DMS 273 (cell line): Measurements from ENCODE around the gene ENO2.
"Not testable (repeated sequence)": the region's sequence is repeated elsewhere in the genome, so short reads cannot be mapped to it uniquely, and the experiment has no call there.

Experiments
- DNase-seq: peaks from one replicate; lab custom pipeline; 2025; ENCODE audit not compliant: unreplicated experiment; lab: John Stamatoyannopoulos, UW

The ENO2 gene

DNA sequence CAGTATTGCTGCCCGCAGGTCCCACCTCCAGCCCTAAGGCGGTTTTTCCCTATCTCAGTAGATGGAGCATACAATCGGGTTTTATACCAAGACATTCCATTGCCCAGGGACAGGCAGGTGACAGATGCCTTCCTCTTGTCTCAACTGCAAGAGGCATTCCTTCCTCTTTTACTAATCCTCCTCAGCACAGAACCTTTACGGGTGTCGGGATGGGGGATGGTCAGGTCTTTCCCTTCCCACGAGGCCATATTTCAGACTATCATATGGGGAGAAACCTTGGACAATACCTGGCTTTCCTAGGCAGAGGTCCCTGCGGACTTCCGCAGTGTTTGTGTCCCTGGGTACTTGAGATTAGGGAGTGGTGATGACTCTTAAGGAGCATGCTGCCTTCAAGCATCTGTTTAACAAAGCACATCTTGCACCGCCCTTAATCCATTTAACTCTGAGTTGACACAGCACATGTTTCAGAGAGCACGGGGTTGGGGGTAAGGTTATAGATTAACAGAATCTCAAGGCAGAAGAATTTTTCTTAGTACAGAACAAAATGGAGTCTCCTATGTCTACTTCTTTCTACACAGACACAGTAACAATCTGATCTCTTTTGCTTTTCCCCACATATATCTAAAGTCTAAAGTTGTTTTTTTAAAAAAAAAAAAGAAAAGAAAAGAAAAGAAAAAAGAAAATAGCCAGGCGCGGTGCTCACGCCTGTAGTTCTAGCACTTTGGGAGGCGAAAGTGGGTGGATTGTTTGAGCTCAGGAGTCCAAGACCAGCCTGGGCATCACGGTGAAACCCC is 28.0 kb upstream of the ENO2 start:
- DNase-seq, result not testable (repeated sequence)

DNA sequence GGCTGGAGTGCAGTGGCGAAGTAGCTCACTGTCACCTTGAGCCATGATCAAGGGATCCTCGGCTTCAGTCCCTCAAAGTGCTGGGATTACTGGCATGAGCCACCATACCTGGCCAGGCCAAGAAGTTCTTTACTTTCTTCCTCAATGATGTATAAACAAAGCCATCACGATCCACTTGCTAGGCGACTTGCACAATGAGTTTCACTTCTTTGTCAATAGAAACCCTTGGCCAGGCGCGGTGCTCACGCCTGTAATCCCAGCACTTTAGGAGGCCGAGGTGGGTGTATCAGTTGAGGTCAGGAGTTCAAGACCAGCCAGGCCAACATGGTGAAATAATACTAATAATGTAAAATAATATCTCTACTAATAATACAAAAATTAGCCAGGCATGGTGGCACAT is 26.9 kb upstream of the ENO2 start:
- no peak for DNase-seq

DNA sequence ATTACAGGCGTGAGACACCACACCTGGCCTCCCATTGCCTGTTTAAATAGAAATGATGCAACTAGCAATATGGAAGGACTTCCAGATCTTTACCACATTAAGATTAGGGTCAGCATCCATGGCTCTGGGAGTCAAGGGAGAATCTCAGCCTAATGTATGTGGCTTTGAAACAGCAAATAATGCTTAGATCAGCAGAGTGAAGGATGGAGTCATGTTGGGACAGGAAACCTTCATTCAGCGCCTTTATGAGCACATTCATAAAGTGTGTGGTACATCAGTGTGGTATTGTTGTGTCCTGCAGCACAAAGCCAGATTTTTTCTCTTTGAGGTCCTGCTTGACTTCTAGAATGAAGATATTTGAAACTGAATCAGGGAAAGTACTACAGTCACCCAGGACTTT is 26.0 kb upstream of the ENO2 start:
- DNase-seq, result no peak

DNA sequence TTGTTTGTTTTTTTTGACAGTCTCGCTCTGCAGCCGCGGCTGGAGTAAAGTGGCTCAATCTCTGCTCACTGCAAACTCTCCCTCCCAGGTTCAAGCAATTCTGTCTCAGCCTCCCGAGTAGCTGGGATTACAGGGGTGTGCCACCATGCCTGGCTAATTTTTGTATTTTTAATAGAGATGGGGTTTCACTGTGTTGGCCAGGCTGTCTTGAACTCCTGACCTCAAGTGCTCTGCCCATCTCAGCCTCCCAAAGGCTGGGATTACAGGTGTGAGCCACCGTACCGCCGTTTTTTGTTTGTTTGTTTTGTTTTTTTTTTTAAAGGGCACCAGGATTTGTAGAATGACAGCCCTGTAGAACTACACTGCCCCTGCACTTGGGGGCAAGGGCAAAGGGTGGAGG is 25.6 kb upstream of the ENO2 start:
- DNase-seq, result not testable (repeated sequence)

DNA sequence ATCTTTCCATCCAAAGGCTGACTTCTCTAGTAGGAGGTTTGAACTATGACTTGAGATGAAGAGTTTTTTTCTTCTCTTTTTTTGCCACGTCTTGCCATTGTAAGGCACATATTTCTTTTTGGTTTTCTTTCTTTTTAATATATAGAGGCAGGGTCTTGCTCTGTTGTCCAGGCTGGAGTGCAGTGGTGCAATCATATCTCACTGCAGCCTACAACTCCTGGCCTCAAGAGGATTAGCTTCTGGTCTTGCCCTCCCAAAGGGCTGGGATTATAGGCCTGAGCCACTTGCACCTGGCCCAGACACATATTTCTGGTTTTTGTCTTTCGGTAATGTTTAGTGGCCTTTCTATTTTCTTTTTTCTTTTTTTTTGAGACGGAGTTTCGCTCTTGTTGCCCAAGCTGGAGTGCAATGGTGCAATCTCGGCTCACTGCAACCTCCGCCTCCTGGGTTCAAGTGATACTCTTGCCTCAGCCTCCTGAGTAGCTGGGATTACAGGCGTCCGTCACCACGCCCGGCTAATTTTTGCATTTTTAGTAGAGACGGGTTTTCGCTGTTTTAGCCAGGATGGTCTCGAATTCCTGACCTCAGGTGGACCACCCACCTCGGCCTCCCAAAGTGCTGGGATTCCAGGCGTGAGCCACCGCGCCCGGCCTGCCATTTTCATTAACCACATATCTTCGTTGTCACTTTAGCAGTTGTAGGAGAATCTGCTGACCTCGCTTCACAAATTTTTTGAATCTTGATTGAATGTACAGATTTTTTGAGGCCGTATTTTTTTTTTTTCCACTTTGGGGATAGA is 24.4 kb upstream of the ENO2 start:
- DNase-seq, result not testable (repeated sequence)

DNA sequence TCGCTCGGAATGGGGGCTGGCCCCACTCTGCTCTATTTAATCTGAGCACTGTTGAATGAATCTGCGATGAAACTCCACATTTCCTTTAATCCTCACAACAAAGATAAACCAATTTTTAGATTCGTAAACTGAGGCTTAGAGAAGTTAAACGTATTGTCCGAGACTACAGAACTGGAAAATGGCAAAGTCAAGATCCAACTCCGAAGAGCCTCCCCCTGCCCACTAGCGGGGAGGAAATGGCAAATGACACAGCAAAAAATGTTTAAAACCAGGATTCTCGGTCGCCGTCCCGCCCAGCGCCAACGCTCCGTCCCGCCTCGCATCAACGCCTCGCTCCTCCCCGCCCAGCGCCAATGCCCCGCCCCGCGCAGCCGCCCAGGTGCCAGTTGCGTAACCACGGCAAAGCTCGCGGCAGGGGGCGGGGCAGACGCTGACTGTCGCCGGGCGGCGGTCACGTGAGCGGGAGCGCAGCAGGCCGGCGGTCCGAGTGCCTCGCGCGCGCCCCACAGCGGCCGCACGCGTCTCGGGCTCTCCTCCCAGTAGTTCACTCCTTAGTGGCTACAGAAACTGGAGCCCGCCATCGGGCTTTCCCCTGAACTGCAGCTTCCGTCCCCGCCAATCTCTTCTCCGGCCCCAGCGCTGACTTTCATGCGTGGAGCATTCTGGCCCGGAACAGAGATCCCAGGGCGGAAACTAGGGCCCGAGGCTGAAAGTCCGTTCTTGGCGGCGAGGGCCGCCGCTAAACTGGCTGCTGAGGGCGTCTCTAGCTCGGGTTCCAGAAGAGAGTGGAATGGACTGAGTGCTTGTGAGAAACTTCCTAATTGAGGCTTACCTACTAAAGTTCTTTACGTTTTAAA is 23.4 kb upstream of the ENO2 start:
- DNase-seq, result peak; percentile 97

DNA sequence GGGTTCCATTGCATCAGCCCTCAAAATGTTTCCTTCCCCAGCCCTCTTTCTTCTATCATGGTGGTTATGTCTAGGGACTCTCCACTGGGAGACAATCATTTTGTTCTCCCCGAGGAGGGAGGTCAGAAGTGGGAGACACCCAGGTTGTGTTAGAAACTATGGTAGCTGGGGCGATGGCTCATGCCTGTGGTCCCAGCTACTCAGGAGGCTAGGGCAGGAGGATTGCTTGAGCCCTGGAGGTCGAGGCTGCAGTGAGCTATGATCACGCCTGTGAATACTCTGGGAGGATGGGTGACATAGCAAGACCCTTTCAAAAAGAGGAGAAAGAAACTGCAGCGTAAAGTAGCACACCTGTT is 22.8 kb upstream of the ENO2 start:
- DNase-seq, result no peak

DNA sequence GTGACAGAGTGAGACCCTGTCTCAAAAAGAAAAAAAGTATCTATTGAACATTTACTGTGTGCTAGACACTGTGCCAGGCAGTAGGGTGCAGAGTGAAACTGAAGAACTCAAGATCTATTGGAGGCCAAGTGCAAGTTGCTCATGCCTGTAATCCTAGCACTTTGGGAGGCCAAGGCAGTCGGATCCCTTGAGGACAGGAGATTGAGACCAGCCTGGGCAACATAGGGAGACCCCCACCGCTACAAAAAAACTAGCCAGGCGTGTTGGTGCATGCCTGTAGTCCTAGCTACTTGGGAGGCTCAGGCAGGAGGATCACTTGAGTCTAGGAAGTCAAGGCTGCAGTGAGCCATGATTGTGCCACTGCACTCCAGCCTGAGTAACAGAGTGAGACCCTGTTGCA is 21.7 kb upstream of the ENO2 start:
- not testable (repeated sequence) for DNase-seq

DNA sequence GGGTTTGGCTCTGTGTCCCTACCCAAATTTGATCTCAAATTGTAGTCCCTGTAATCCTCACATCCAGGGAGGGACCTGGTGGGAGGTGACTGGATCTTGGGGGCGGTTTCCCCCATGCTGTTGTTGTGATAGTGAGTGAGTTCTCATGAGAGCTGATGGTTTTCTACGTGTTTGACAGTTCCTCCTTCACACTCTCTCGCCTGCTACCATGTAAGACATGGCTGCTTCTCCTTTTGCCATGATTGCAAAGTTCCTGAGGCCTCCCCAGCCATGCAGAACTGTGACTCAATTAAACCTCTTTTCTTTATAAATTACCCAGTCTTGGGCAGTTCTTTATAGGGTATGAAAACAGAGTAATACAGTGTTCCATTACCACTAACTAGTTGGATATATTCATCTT is 20.1 kb upstream of the ENO2 start:
- no peak for DNase-seq

DNA sequence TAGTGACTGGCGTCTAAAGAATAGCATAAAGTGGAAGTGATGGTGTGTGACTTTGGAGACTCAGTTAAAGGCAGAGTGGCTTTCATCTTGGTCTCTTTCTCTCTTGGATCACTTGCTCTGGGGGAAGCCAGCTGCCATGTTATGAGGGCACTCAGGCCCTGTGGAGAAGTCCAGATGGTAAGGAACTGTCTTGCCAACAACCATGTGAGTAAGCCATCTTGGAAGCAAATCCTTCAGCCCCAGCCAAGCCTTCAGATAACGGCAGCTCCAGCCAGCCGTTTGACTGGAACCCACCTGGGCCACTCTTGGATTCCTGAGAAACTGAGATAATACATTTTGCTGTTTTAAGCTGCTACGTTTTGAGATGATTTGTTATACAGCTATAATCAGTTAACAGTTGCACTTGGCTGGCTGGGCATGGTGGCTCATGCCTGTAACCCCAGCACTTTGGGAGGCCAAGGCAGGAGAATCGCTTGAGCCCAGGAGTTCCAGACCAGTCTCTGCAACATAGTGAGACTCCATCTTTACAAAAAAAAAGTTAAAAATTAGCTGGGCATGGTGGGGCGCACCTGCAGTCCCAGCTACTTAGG is 17.4 kb upstream of the ENO2 start:
- DNase-seq, result peak; percentile 67

DNA sequence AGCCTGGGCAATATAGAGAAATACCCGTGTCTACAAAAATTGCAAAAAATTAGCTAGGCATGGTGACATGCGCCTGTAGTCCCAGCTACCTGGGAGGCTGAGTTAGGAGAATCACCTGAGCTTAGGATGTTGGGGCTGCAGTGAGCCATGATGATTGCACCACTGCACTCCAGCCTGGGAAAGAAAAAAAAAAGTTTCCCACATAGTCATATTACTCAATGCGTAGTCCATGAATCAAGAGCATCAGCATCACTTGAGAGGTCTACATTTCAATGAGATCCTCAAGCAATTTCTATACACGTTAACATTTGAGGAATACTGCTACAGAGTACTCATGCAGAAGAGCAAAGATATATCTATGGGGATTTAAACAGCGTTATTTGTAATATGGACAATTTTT is 15.0 kb upstream of the ENO2 start:
- no peak for DNase-seq

DNA sequence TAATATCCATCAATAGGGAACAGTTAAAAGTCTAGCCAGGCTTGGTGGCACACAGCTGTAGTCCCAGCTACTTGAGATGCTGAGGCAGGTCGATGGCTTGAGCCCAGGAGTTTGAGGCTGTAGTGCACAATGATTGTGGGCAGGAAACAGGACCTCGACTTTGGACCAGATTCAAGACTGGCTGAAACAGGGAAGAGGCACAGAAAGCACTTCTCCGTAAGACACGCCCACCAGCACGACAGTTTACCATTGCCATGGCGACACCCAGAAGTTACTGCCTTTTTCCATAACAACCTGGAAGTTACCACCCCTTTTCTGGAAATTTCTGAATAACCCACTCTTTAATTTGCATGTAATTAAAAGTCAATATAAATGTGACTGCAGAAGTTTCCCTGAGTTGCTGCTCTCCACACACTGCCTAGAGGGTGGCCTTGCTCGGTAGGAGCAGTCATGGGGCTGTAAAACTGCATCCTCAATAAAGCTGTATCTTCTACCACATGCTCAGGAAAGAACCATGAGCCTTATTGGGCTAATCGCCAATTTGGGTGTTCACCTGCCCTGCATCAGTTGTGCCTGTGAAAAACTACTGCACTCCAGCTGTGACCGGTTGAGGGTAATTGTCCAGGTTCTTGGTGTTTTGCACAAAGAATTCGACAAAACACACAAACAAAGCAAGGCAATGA is 14.4 kb upstream of the ENO2 start:
- peak; percentile 21 for DNase-seq

DNA sequence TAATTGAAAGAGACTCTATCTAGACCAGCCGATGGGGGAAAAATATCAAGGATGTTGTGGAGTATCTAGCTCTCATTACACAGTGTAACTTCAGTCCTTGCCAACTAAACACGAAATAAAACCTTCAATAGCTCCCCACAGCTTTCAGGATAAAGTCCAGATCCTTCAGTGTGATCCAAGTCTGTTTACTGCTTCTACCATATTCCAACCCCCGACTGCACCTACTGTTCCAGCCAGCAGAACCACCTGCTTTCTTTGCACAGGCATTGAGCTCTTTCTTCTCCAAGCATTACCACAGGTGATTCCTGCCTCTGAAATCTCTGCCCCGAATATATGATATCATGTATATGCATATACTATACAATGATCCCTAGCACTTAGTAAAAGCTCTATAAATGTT is 11.9 kb upstream of the ENO2 start:
- no peak for DNase-seq

DNA sequence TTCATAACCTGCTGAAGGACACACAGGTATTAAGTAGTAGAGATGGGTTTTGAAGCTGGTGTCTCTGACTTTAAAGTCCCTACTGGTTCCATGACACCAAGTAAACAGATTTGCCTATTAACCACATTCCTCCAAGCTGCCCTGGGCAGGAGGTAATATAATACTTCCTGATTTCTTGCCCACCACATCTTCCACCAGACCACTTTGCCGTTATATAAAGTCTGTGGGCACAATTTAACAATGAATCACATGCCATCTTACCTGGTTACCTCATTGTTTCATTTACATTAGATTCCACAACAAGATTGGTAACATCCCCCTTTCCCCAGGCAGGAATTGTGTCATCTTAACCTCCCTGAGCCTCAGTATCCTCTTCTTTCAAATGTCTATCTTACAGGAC is 10.7 kb upstream of the ENO2 start:
- no peak for DNase-seq

DNA sequence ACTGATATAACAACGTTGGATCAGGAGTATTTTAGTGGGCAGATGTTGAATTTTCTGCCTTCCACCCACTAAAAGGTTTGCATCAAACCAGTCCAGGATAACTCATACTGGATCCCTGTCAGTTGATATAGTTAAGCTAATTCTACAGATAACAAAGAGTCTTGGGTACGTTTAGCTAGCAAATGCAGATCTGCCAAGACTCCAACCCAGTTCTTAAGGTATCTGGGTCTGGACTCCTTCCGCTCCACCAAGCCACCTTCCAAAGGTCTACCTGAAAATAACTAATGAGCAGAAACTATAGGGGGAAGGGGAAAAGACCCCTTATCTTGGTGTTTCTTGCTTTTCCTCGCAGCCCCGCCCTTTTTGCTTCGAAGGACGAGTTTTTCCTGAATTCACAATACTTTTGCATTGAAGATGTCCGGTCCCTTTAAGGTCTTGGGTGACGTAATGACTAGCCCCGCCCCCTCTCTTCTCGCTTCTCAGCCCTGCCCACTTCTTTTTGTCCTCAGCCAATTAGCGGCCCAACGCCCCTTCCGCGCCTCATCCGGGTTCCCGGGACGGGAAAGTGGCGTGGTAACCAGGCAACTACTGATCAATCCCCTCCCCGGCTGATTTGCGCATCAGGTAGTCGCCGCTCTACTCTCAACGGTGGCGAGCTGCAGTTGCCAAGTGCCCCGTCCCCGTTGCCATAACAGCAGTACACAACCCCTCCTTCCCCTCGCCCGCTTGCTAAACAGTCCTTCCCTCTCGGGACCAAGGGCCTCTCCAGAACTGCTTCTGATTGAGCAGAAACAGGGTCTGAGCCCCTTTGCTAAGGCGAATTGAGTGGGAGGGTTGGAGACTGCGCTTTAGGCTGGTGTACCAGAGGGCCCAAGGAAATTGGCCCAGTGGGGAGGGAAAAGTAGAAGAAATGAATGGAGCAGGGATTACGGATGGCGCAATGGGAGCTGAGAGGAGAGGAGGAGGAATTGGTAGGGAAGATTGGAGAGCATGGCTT is 9.8 kb upstream of the ENO2 start, which contains the start of gene LRRC23:
TSS of gene LRRC23 (plus strand) at position 543 of the 997 bp plus-strand sequence. CDS start 812 bp downstream, outside the sequence.
- peak; percentile 96 for DNase-seq

DNA sequence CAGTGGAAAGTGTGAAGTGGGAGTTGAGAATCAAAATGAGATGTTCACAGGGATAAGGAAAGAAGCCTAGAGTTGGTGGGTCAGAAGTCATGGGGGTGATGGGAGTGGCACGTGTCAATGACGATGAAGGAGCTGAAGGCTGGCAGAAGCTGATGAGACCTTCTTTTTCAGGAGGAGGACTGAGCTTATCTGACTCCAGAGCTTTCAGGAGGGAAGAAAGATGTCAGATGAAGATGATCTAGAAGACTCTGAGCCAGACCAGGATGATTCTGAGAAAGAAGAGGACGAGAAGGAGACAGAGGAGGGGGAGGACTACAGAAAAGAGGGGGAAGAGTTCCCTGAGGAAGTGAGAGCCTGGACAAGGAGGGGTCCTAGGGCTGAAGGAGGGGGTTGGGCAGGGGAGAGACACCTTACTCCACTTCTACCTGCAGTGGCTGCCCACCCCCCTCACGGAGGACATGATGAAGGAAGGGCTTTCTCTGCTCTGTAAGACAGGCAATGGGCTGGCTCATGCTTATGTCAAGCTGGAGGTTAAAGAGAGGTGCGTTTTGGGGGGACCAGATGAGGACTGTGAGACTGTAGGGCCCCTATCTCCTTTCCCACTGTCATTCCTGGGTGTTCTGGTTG is 8.9 kb upstream of the ENO2 start:
- DNase-seq, result no peak

DNA sequence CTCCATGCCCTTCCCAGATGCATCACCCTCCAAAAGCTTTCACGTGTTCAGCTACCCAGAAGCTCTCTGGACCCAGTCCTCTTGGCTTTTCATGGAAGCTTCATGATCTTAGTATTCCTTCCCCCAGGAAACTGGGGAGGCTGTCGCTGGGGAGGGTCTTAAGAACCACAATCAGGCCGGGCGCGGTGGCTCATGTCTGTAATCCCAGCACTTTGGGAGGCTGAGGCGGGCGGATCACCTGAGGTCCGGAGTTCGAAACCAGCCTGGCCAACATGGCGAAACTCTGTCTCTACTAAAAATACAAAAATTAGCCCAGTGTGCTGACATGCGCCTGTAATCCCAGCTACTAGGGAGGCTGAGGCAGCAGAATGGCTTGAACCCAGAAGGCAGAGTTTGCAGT is 6.2 kb upstream of the ENO2 start:
- DNase-seq, result not testable (repeated sequence)

DNA sequence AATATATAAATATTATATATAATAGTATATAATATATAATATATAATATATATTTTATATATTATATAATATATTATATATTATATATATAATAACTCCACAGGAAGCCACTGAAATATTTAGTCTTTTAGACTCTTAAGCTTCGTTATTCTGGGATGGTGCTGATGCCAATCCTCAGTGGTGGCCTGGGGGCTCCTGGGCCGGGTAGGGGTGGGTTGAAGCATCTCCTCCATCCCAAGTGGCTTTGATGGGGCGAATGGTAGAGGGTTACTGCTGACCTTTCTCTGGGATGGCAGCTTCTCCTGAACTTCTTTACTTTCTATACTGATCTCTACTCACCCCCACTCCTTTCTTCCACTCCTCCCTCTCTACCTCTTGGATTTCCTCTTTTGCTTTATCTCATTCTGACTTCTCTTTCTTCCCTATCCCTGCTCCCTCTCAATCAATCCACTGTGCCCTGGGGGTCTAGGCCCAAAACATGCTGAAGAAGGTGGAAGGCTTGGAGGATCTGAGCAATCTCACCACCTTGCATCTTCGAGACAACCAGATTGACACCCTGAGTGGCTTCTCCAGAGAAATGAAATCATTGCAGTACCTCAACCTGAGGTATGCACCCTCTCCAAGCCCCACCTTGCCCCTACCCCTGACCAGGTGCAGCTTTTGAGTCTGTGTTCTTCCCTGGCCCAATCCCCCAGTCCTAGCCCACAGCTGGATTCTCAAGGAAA is 4.8 kb upstream of the ENO2 start:
- no peak for DNase-seq
